ENCODE measurements around the gene DNAH14. TPM values are rescaled to one million over a fixed set of nuclear protein-coding genes. Genes with fewer than 3 reads are reported as not detected.

DNAH14 gene
- total and polyA plus RNA-seq, 2 of the 8 experiments (the other 6 are each of a cell fraction or from before 2014, with no cell fraction given): 8.4 to 40.7 TPM

- Histone ChIP-seq H4K5ac (ENCODE audit: insufficient read length, low read depth, low read length) (no peak overlapping the region), H4K8ac (ENCODE audit: extremely low read depth, insufficient read depth, low read length) (no peak overlapping the region), H2AK5ac (ENCODE audit: low read depth, low read length) (no peak overlapping the region), H3K18ac (ENCODE audit: extremely low read depth, low read length) (no peak overlapping the region), H3K4me1 (replicated peaks in 1 of 4; ENCODE audit: control insufficient read depth in 3 of 4, insufficient read depth in 4 of 4, low read length in 3 of 4) (no peaks in the 10 kb centered on the region), H4K20me1 (replicated peaks in 1 of 2; ENCODE audit: control insufficient read depth in 1 of 2, insufficient read depth in 2 of 2, low read length in 2 of 2) (peaks cover 0 to 1% of the 10 kb centered on the region in 2 experiments), H3K79me1 (ENCODE audit: low read depth, low read length) (no peaks in the 10 kb centered on the region), H3K27me3 (replicated peaks in 1 of 4; ENCODE audit: control insufficient read depth in 3 of 4, extremely low read depth in 1 of 4, insufficient read depth in 3 of 4, low read length in 3 of 4) (no peaks in the 10 kb centered on the region), H3K23ac (ENCODE audit: insufficient read length) (no peak overlapping the region), H3K4me2 (ENCODE audit: insufficient read depth in 1 of 2, low read depth in 2 of 2, low read length in 2 of 2) (no peak overlapping the region), H3K14ac (ENCODE audit: insufficient read length) (no peak overlapping the region), H2BK20ac (ENCODE audit: low read length) (no peak overlapping the region), H3K9me3 (ENCODE audit: insufficient read depth in 2 of 2, low read depth in 1 of 2, low read length in 1 of 2) (no peaks in the 10 kb centered on the region), H2BK120ac (replicated peaks; ENCODE audit: low read depth, low read length) (no peak overlapping the region), H3K56ac (replicated peaks; ENCODE audit: insufficient read length, low read depth, low read length) (no peak overlapping the region), H2BK5ac (ENCODE audit: low read depth, low read length) (no peak overlapping the region), H3K36me3 (ENCODE audit: control insufficient read depth in 2 of 4, insufficient read depth in 4 of 4, low read length in 3 of 4) (peaks cover 0 to 9% (median 4%) of the 10 kb centered on the region in 4 experiments; a peak in 3 of 8 replicates), H3K23me2 (ENCODE audit: low read depth, low read length) (peaks cover 3% of the 10 kb centered on the region; the same call in 1 of the 2 replicates), H2BK15ac (ENCODE audit: low read length) (no peak overlapping the region), H3K9ac (replicated peaks in 1 of 4; ENCODE audit: extremely low read depth in 1 of 4, low read depth in 3 of 4, low read length in 3 of 4) (no peak overlapping the region), H3K79me2 (ENCODE audit: control insufficient read depth in 1 of 2, insufficient read depth in 2 of 2, low read length in 2 of 2) (no peaks in the 10 kb centered on the region), H2AFZ (ENCODE audit: low read length) (no peak overlapping the region), H2BK12ac (ENCODE audit: low read depth, low read length) (no peak overlapping the region), H4K91ac (replicated peaks; ENCODE audit: insufficient read length, low read length) (no peak overlapping the region), H3K4me3 (ENCODE audit: extremely low read depth in 1 of 4, insufficient read depth in 2 of 4, low read depth in 3 of 4, low read length in 4 of 4) (no peak overlapping the region), H3K27ac (ENCODE audit: low read depth, low read length) (no peak overlapping the region), H3K4ac (replicated peaks; ENCODE audit: insufficient read length, low read depth, low read length) (no peak overlapping the region)
- FAIRE-seq: no peak
- no peak for TF ChIP-seq TAF7 (optimal IDR thresholded peaks at IDR 0.05; ENCODE audit: borderline replicate concordance, low read depth, low read length)
- TF ChIP-seq KDM4A (IDR thresholded peaks at IDR 0.05; ENCODE audit: low read depth, low read length, severe bottlenecking): no peak
- TF ChIP-seq CEBPB (IDR thresholded peaks at IDR 0.05; ENCODE audit: low read depth, low read length): no peak
- no peak for TF ChIP-seq POLR2AphosphoS5 (IDR thresholded peaks at IDR 0.05; ENCODE audit: low read depth, low read length)
- no peak for TF ChIP-seq RXRA (IDR thresholded peaks at IDR 0.05; ENCODE audit: insufficient read depth, low read depth, low read length)
- TF ChIP-seq E2F6 (IDR thresholded peaks at IDR 0.05): no peak
- no peak for TF ChIP-seq GABPA (IDR thresholded peaks at IDR 0.05; ENCODE audit: borderline replicate concordance, insufficient read depth, low read length)
- TF ChIP-seq MAFK (IDR thresholded peaks at IDR 0.05; ENCODE audit: low read depth, low read length): no peak
- no peak for TF ChIP-seq BACH1 (IDR thresholded peaks at IDR 0.05; ENCODE audit: low read length)
- no peak for TF ChIP-seq POLR2A (IDR thresholded peaks at IDR 0.05; ENCODE audit: control extremely low read depth in 1 of 2, low read depth in 2 of 2, low read length in 2 of 2)
- TF ChIP-seq SAP30 (IDR thresholded peaks at IDR 0.05; ENCODE audit: insufficient read depth, insufficient replicate concordance, low read length): no peak
- no peak for TF ChIP-seq ASH2L (IDR thresholded peaks at IDR 0.05; ENCODE audit: low read length)
- TF ChIP-seq SIN3A (conservative IDR thresholded peaks at IDR 0.05 in 1 of 2, IDR thresholded peaks at IDR 0.05 in 1 of 2; ENCODE audit: low read depth in 1 of 2, low read length in 2 of 2): no peak
- no peak for TF ChIP-seq GTF2F1 (IDR thresholded peaks at IDR 0.05; ENCODE audit: borderline replicate concordance, low read depth, low read length)
- TF ChIP-seq SP2 (IDR thresholded peaks at IDR 0.05; ENCODE audit: low read length): no peak
- CTCF ChIA-PET (ENCODE audit: partially characterized antibody): interaction anchor here (1.3 kb wide), 1 partner anchor 8 kb away, joined by 3 read pairs; no protein-coding TSS in a partner anchor
- POLR2A ChIA-PET (ENCODE audit: partially characterized antibody): no interaction called here
- 100% methylated on average over 2 of the region's 2 CpGs; no CpG with 5 or more reads in 1 of the 2 experiments for WGBS, 2 experiments (ENCODE audit: extremely low coverage in 1 of 2, insufficient coverage in 1 of 2, insufficient read length in 1 of 2, insufficient replicate concordance in 2 of 2, low coverage in 1 of 2, low lambda C conversion rate in 2 of 2, missing lambda C conversion rate in 1 of 2)
- DNase-seq (ENCODE audit: low read depth in 1 of 2, low spot score in 2 of 2): no peak
Measured at GRCh38 chr1:225396357-225396756, 466.9 kb downstream of the DNAH14 start.

Data from H1 (cell line).